A549 (cell line): Measurements from ENCODE around the gene RANGRF. TPM values are rescaled to one million over a fixed set of nuclear protein-coding genes. Genes with fewer than 3 reads are reported as not detected.
A peak's percentile ranks its signal among the peaks of the same experiment; 100 is the strongest.

Source experiments
- ATAC-seq, 2 experiments: fragments of 200-7000 bp in 1 of 2; fragments of >200 bp in 1 of 2; cut with Nextera tagmentation in 1 of 2; cut with Tn5 transposase in 1 of 2; 3 replicates each; pipeline versions ENCODE4 v1.8.0 to v1.9.1; 2018 to 2020; ENCODE audit warnings: mild to moderate bottlenecking in 1 of 2, moderate library complexity in 1 of 2
- CTCF ChIA-PET: fragments of 300-600 bp; sonication (Branson Sonifier 250); formaldehyde crosslinking; extraction: SDS; loops from one replicate; lab custom pipeline; 2021; ENCODE audit warnings: antibody characterized with exemption, inconsistent platforms; lab: Yijun Ruan, JAX
- POLR2A ChIA-PET: fragments of 350-600 bp; formaldehyde crosslinking; extraction: SDS; loops from one replicate; lab custom pipeline; 2021; ENCODE audit warnings: antibody characterized with exemption, inconsistent platforms; lab: Yijun Ruan, JAX
- DNase-seq, 2 experiments: peaks; one replicate each; pipeline versions ENCODE4 v3.0.0 to v3.0.0-alpha.2; 2011 to 2016; ENCODE audit warnings: low read depth in 1 of 2, low spot score in 1 of 2
- FAIRE-seq: peaks from 2 replicates; lab custom pipeline; 2011; peaks lifted over from hg19 to GRCh38; lab: Jason Lieb, UNC
- H3K27ac ChIP-seq, 2 experiments: fragments of >200 bp; sonication (Bioruptor Twin); formaldehyde crosslinking; 3 replicates each; pipeline ENCODE4 v1.5.1; 2016 to 2017
- H3K4me1 ChIP-seq: fragments of >200 bp; sonication (Bioruptor Twin); formaldehyde crosslinking; 3 replicates; pipeline ENCODE4 v1.6.1; 2016
- H3K4me2 ChIP-seq: fragments of >200 bp; sonication (Bioruptor Twin); formaldehyde crosslinking; 3 replicates; pipeline ENCODE4 v1.6.1; 2016
- H3K4me3 ChIP-seq: fragments of >200 bp; sonication (Bioruptor Twin); formaldehyde crosslinking; 3 replicates; pipeline ENCODE4 v1.5.1; 2016
- H3K9me3 ChIP-seq: fragments of >200 bp; sonication (Bioruptor Twin); formaldehyde crosslinking; 3 replicates; pipeline ENCODE4 v1.6.1; 2016
- BHLHE40 ChIP-seq: IDR thresholded peaks from 2 replicates; pipeline ENCODE4 v1.6.1; 2012; ENCODE audit warnings: low read depth, low read length, inconsistent platforms
- CBX8 ChIP-seq: fragments of 200-600 bp; sonication (generic); IDR thresholded peaks from 2 replicates; pipeline ENCODE4 v1.6.1; 2016
- CHD4 ChIP-seq: fragments of 200-600 bp; sonication (generic); IDR thresholded peaks from 2 replicates; pipeline ENCODE4 v1.6.1; 2016; ENCODE audit warnings: antibody characterized with exemption, mild to moderate bottlenecking, borderline replicate concordance
- FOXS1 ChIP-seq: fragments of 250-450 bp; sonication (Bioruptor Pico); IDR thresholded peaks from 2 replicates; pipeline ENCODE4 v1.5.0; 2020; ENCODE audit warnings: mild to moderate bottlenecking, moderate library complexity
- HEYL ChIP-seq: fragments of 250-450 bp; sonication (Bioruptor Pico); IDR thresholded peaks from 2 replicates; pipeline ENCODE4 v1.8.0; 2021; ENCODE audit warnings: mild to moderate bottlenecking, moderate library complexity
- HOXA7 ChIP-seq: fragments of 250-450 bp; sonication (Bioruptor Pico); IDR thresholded peaks from 2 replicates; pipeline ENCODE4 v1.5.0; 2020; ENCODE audit warnings: mild to moderate bottlenecking, moderate library complexity
- JUNB ChIP-seq: fragments of >200 bp; sonication (Bioruptor Twin); formaldehyde crosslinking; IDR thresholded peaks from 2 replicates; pipeline ENCODE4 v1.6.1; 2016
- KDM5A ChIP-seq: fragments of 200-600 bp; sonication (generic); IDR thresholded peaks from 2 replicates; pipeline ENCODE4 v1.6.1; 2016; ENCODE audit warnings: antibody characterized with exemption, mild to moderate bottlenecking
- NR3C1 ChIP-seq: fragments of >200 bp; sonication (Bioruptor Twin); formaldehyde crosslinking; IDR thresholded peaks from 3 replicates; pipeline ENCODE4 v1.6.1; 2017
- POLR2A ChIP-seq: IDR thresholded peaks from 2 replicates; pipeline ENCODE4 v1.6.1; 2012; ENCODE audit warnings: mild to moderate bottlenecking, low read length
- POLR2AphosphoS2 ChIP-seq: conservative IDR thresholded peaks from 2 replicates; pipeline ENCODE4 v1.6.1; 2012; ENCODE audit warnings: low read length, improper control_type of control experiment, inconsistent platforms
- RARB ChIP-seq: fragments of 250-450 bp; sonication (Bioruptor Pico); IDR thresholded peaks from 2 replicates; pipeline ENCODE4 v1.8.0; 2021; ENCODE audit warnings: mild to moderate bottlenecking, moderate library complexity
- ZFP36 ChIP-seq: fragments of 450-650 bp; IDR thresholded peaks from 2 replicates; pipeline ENCODE4 v1.6.1; 2014; ENCODE audit warnings: borderline replicate concordance; ENCODE audit not compliant: partially characterized antibody
- ZNF302 ChIP-seq: fragments of 250-450 bp; sonication (Bioruptor Pico); IDR thresholded peaks from 2 replicates; pipeline ENCODE4 v1.9.0; 2021; ENCODE audit warnings: inconsistent platforms, mild to moderate bottlenecking, moderate library complexity
- ZSCAN20 ChIP-seq: fragments of 250-450 bp; sonication (Bioruptor Pico); IDR thresholded peaks from 2 replicates; pipeline ENCODE4 v1.8.0; 2022; ENCODE audit warnings: mild to moderate bottlenecking, moderate library complexity
- WGBS: methylation state at CpG from one replicate; pipeline ENCODE4 v1.1.6; 2017; ENCODE audit errors: missing lambda C conversion rate; 5-methylcytosine and 5-hydroxymethylcytosine counted together
- polyA plus RNA-seq, 4 experiments: library from polyadenylated mRNA; depleted of rRNA in 3 of 4; stranded (reverse); fragments of >200 nt; fragmentation: RNase III in 1 of 4; extraction: RNeasy Plus Mini Kit Qiagen cat#74134 plus additional on column Dnase treatment in 1 of 4; gene quantifications; 2 replicates in 3 of 4; 3 replicates in 1 of 4; pipeline ENCODE4 v1.2.3, GENCODE V29; 2011 to 2017
- TF ChIP-seq, protein P1 (sequence below): fragments of 150-350 bp; IDR thresholded peaks from 2 replicates; pipeline ENCODE4 v1.6.1; 2014; ENCODE audit warnings: low read depth, mild to moderate bottlenecking, low read length
- TF ChIP-seq, protein P2 (sequence below): fragments of 200-600 bp; sonication (generic); IDR thresholded peaks from 2 replicates; pipeline ENCODE4 v1.6.1; 2016; ENCODE audit warnings: antibody characterized with exemption, mild to moderate bottlenecking, moderate library complexity

RANGRF gene
- polyA plus RNA-seq, 2 of the 4 experiments (the other 2 are of a cell fraction), result 47.2 to 56.4 TPM

- Histone ChIP-seq H3K4me1 (no peaks in the 10 kb centered on the region), H3K4me2 (no peak overlapping the region), H3K9me3 (no peaks in the 10 kb centered on the region), H3K27ac (no peak overlapping the region), H3K4me3 (no peak overlapping the region)
- 64% methylated on average over 5 of the region's 5 CpGs for WGBS
- POLR2A ChIA-PET, result no interaction called here
- TF ChIP-seq, protein P1, sequence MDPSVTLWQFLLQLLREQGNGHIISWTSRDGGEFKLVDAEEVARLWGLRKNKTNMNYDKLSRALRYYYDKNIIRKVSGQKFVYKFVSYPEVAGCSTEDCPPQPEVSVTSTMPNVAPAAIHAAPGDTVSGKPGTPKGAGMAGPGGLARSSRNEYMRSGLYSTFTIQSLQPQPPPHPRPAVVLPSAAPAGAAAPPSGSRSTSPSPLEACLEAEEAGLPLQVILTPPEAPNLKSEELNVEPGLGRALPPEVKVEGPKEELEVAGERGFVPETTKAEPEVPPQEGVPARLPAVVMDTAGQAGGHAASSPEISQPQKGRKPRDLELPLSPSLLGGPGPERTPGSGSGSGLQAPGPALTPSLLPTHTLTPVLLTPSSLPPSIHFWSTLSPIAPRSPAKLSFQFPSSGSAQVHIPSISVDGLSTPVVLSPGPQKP, result no peak
- TF ChIP-seq HEYL (CRISPR knock-in tag) (no peak), KDM5A (no peak), POLR2A (no peak), RARB (no peak), JUNB (no peak), NR3C1 (no peak)
- TF ChIP-seq, protein P2, sequence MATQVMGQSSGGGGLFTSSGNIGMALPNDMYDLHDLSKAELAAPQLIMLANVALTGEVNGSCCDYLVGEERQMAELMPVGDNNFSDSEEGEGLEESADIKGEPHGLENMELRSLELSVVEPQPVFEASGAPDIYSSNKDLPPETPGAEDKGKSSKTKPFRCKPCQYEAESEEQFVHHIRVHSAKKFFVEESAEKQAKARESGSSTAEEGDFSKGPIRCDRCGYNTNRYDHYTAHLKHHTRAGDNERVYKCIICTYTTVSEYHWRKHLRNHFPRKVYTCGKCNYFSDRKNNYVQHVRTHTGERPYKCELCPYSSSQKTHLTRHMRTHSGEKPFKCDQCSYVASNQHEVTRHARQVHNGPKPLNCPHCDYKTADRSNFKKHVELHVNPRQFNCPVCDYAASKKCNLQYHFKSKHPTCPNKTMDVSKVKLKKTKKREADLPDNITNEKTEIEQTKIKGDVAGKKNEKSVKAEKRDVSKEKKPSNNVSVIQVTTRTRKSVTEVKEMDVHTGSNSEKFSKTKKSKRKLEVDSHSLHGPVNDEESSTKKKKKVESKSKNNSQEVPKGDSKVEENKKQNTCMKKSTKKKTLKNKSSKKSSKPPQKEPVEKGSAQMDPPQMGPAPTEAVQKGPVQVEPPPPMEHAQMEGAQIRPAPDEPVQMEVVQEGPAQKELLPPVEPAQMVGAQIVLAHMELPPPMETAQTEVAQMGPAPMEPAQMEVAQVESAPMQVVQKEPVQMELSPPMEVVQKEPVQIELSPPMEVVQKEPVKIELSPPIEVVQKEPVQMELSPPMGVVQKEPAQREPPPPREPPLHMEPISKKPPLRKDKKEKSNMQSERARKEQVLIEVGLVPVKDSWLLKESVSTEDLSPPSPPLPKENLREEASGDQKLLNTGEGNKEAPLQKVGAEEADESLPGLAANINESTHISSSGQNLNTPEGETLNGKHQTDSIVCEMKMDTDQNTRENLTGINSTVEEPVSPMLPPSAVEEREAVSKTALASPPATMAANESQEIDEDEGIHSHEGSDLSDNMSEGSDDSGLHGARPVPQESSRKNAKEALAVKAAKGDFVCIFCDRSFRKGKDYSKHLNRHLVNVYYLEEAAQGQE, result no peak
- no peak for DNase-seq
- ATAC-seq, result no peak
- CTCF ChIA-PET, result interaction anchor here (1.1 to 4.8 kb wide), 2 partner anchors 9 to 23 kb away, joined by 3 to 33 read pairs; no protein-coding TSS in a partner anchor
- no peak for FAIRE-seq
These were observed 35.7 kb downstream of the RANGRF start for GRCh38 chr17:8324132-8324531.

DNA sequence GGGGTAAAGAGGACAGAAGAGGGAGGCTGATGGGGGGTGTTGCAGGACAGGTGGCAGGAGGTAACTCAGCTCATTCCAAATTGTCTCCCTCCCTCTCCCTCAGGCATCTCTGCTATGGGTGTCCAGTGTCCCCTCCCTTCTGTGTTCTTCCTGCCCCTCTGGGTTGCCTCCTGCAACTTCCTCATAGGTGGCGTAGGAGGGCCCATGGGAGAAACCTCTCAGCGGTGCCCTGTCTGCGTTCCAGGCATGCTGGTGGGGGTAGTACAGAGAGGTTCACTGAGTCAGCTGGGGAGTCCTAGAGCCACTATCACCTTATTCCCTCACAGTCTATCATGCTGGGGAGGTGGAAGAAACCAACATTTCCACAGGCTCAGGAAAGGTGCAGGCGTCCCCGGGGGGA is 36.5 kb downstream of the RANGRF start:
- TF ChIP-seq POLR2AphosphoS2 (no peak), CHD4 (no peak), POLR2A (no peak), ZSCAN20 (CRISPR knock-in tag) (no peak)
- POLR2A ChIA-PET, result no interaction called here
- CTCF ChIA-PET, result interaction anchor here (0.6 to 4.8 kb wide), 5 partner anchors 9 to 85 kb away, joined by 3 to 33 read pairs (median 4); no protein-coding TSS in a partner anchor
- Histone ChIP-seq H3K4me2 (no peak overlapping the region), H3K9me3 (no peaks in the 10 kb centered on the region), H3K4me3 (no peak overlapping the region), H3K27ac (no peak overlapping the region), H3K4me1 (no peaks in the 10 kb centered on the region)
- FAIRE-seq (no peak), ATAC-seq (peak; percentile 19 to 36; a peak in 3 of 6 replicates), DNase-seq (no peak)
- 69% methylated on average over 5 of the region's 5 CpGs for WGBS

DNA sequence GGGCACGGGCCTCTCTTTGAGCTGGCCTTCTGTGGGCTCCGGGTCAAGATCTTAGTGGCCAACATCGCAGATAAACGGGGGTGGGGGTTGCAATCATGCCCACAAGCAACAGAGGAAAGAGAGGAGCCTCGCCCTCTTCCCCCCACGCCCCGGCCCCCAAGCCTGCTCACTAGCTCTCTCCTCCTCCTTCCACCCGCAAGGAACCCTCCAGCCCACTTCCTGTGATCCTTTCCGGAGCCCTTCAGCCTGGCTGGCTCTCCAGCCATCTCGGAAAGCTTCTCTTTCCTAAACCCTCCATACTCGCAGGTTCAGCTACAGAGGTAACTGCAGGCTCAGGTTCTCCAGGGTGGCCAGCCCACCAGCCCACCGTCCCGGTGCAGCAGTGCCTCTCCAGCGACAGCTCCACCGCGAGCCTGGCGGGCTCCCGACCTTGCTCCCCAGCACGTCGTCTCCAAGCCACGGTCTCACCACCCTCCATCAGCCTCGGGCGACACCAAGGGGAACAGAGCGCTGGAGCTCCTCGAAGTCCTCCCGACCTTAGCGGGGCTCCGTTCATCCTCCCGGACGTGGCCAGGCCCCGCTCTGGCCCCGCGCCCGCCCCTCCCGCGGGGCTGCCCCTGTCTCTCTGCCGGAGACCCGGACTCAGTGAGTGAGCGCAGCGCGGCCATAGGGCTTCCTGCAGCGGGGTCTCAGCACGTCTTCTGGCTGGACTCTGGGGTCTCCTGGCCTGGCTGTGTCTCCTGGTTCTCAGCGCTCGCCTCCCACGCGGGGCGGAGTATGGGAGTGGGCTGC is 38.2 kb downstream of the RANGRF start:
- ATAC-seq (peak; percentile 10 to 54; a peak in 3 of 6 replicates), DNase-seq (no peak), FAIRE-seq (no peak)
- TF ChIP-seq POLR2AphosphoS2 (no peak), POLR2A (no peak), HOXA7 (CRISPR knock-in tag) (no peak), CHD4 (no peak), CBX8 (no peak), ZFP36 (no peak), ZNF302 (CRISPR knock-in tag) (no peak), BHLHE40 (no peak), FOXS1 (no peak), JUNB (no peak), HEYL (CRISPR knock-in tag) (no peak)
- Histone ChIP-seq H3K4me3 (no peak overlapping the region), H3K4me2 (peak overlapping the region; percentile 41), H3K4me1 (no peaks in the 10 kb centered on the region), H3K9me3 (no peaks in the 10 kb centered on the region), H3K27ac (no peak overlapping the region)
- ChIA-PET POLR2A (no interaction called here), CTCF (interaction anchor here (0.7 to 4.8 kb wide), 8 partner anchors 8 to 83 kb away, joined by 3 to 33 read pairs (median 4); partner anchors contain the start of gene RPL26)
- 57% methylated on average over 42 of the region's 48 CpGs for WGBS
